ENCODE results near the gene DOCK4.

- TF ChIP-seq CTCF (IDR thresholded peaks at IDR 0.05) (no peak), POLR2A (IDR thresholded peaks at IDR 0.05) (no peak)
Measured at GRCh38 chr7:111749625-111750024, 456.6 kb downstream of the DOCK4 start.

Measured in testis (tissue), 2 donors.